Measurements from ENCODE around the gene PARD3. TPM values are rescaled to one million over a fixed set of nuclear protein-coding genes. Genes with fewer than 3 reads are reported as not detected.
A peak's percentile ranks its signal among the peaks of the same experiment; 100 is the strongest.

The PARD3 gene
- polyA plus RNA-seq, 2 of the 4 experiments (the other 2 are of a cell fraction) = 110 to 200 TPM

DNA sequence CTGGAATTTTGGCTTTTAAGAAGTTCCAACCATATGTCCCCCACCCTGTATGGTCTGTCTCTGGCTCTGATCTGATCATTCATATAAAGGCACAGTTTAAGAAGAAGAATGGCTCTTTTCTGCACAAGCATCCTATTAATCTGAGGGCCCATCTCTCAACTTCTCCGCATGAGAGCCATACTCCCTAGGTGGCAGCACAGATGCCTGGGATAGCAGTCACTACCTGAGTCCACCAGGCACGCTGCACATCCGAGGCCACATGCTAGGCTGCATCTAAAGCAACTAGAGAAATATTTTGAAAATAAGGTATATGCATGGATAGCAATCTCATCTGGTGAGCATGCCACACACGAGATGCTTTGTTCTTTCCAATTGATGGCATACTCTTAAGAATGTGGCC lies 565.5 kb downstream of the PARD3 start:
- Histone ChIP-seq H3K27ac (peak overlapping the region; percentile 2 to 42; a peak in 3 of 6 replicates), H3K4me3 (no peak overlapping the region), H3K4me1 (peaks cover 48% of the 10 kb centered on the region), H3K9me3 (no peaks in the 10 kb centered on the region), H3K4me2 (no peak overlapping the region)
- CTCF ChIA-PET = interaction anchor here (0.7 to 2.5 kb wide), 7 partner anchors 9 to 196 kb away, joined by 3 to 6 read pairs (median 3); no protein-coding TSS in a partner anchor
- POLR2A ChIA-PET = no interaction called here
- FAIRE-seq (no peak), DNase-seq (ENCODE audit: low read depth in 1 of 2, low spot score in 1 of 2) (peak; percentile 34 to 60), ATAC-seq (peak; percentile 80 to 84)
- TF ChIP-seq, protein P1, sequence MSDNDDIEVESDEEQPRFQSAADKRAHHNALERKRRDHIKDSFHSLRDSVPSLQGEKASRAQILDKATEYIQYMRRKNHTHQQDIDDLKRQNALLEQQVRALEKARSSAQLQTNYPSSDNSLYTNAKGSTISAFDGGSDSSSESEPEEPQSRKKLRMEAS (IDR thresholded peaks at IDR 0.05) = peak; percentile 67
- TF ChIP-seq, protein P2, sequence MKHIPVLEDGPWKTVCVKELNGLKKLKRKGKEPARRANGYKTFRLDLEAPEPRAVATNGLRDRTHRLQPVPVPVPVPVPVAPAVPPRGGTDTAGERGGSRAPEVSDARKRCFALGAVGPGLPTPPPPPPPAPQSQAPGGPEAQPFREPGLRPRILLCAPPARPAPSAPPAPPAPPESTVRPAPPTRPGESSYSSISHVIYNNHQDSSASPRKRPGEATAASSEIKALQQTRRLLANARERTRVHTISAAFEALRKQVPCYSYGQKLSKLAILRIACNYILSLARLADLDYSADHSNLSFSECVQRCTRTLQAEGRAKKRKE (CRISPR knock-in tag; IDR thresholded peaks at IDR 0.05; ENCODE audit: low read depth) = no peak
- TF ChIP-seq, protein P3, sequence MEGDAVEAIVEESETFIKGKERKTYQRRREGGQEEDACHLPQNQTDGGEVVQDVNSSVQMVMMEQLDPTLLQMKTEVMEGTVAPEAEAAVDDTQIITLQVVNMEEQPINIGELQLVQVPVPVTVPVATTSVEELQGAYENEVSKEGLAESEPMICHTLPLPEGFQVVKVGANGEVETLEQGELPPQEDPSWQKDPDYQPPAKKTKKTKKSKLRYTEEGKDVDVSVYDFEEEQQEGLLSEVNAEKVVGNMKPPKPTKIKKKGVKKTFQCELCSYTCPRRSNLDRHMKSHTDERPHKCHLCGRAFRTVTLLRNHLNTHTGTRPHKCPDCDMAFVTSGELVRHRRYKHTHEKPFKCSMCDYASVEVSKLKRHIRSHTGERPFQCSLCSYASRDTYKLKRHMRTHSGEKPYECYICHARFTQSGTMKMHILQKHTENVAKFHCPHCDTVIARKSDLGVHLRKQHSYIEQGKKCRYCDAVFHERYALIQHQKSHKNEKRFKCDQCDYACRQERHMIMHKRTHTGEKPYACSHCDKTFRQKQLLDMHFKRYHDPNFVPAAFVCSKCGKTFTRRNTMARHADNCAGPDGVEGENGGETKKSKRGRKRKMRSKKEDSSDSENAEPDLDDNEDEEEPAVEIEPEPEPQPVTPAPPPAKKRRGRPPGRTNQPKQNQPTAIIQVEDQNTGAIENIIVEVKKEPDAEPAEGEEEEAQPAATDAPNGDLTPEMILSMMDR (IDR thresholded peaks at IDR 0.05) = peak; percentile 50
- TF ChIP-seq SMC3 (IDR thresholded peaks at IDR 0.05) = peak; percentile 61
- TF ChIP-seq RAD21 (conservative IDR thresholded peaks at IDR 0.05 in 1 of 2, IDR thresholded peaks at IDR 0.05 in 1 of 2) = peak; percentile 57 to 63; a peak in 4 of 5 replicates
- 45% methylated on average over 4 of the region's 4 CpGs for WGBS (ENCODE audit: missing lambda C conversion rate)

DNA sequence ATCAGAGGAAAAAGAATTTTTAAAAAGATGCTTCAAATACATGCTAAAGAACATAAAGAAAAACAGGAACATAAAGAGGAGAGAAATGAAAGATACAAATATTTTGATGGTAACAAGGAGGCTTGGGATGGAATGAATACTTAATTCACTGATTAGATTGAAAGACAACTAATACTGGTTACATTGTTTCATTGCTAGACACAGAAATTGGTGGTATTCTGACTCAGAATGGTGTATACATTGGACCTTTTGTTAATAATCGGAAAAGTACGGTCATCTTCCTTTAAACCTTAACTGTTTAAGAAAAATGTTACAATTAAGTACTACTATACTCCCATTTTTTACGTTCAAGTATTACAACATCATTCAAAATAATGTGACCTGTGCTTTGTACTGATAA lies 567.5 kb downstream of the PARD3 start:
- DNase-seq (ENCODE audit: low read depth in 1 of 2, low spot score in 1 of 2) = no peak
- Histone ChIP-seq H3K9me3 (no peaks in the 10 kb centered on the region), H3K4me2 (no peak overlapping the region), H3K27ac (no peak overlapping the region; a peak in 1 of 6 replicates), H3K4me3 (no peak overlapping the region), H3K4me1 (peaks cover 27% of the 10 kb centered on the region)
- TF ChIP-seq GATA3 (IDR thresholded peaks at IDR 0.05; ENCODE audit: borderline replicate concordance) (no peak), SMC3 (IDR thresholded peaks at IDR 0.05) (no peak), ESRRA (IDR thresholded peaks at IDR 0.05; ENCODE audit: borderline replicate concordance, low read length) (no peak), TFCP2L1 (CRISPR knock-in tag; IDR thresholded peaks at IDR 0.05) (no peak), CBX8 (IDR thresholded peaks at IDR 0.05) (no peak), HOXB5 (CRISPR knock-in tag; IDR thresholded peaks at IDR 0.05) (no peak), KDM5A (IDR thresholded peaks at IDR 0.05) (no peak), NFE2L2 (conservative IDR thresholded peaks at IDR 0.05; ENCODE audit: low read length) (no peak), ZC3H11A (IDR thresholded peaks at IDR 0.05) (no peak), FOSL2 (IDR thresholded peaks at IDR 0.05) (no peak), FOSL2 (CRISPR knock-in tag; IDR thresholded peaks at IDR 0.05) (no peak), ZSCAN20 (CRISPR knock-in tag; IDR thresholded peaks at IDR 0.05) (no peak), JUNB (IDR thresholded peaks at IDR 0.05) (no peak)
- TF ChIP-seq, protein P2 (CRISPR knock-in tag; IDR thresholded peaks at IDR 0.05; ENCODE audit: low read depth) = no peak
- TF ChIP-seq, protein P4, sequence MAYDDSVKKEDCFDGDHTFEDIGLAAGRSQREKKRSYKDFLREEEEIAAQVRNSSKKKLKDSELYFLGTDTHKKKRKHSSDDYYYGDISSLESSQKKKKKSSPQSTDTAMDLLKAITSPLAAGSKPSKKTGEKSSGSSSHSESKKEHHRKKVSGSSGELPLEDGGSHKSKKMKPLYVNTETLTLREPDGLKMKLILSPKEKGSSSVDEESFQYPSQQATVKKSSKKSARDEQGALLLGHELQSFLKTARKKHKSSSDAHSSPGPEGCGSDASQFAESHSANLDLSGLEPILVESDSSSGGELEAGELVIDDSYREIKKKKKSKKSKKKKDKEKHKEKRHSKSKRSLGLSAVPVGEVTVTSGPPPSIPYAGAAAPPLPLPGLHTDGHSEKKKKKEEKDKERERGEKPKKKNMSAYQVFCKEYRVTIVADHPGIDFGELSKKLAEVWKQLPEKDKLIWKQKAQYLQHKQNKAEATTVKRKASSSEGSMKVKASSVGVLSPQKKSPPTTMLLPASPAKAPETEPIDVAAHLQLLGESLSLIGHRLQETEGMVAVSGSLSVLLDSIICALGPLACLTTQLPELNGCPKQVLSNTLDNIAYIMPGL (CRISPR knock-in tag; IDR thresholded peaks at IDR 0.05; ENCODE audit: borderline replicate concordance) = no peak
- TF ChIP-seq, protein P5, sequence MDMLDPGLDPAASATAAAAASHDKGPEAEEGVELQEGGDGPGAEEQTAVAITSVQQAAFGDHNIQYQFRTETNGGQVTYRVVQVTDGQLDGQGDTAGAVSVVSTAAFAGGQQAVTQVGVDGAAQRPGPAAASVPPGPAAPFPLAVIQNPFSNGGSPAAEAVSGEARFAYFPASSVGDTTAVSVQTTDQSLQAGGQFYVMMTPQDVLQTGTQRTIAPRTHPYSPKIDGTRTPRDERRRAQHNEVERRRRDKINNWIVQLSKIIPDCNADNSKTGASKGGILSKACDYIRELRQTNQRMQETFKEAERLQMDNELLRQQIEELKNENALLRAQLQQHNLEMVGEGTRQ (IDR thresholded peaks at IDR 0.05) = no peak
- TF ChIP-seq, protein P1 (IDR thresholded peaks at IDR 0.05) = no peak
- TF ChIP-seq, protein P3 (IDR thresholded peaks at IDR 0.05) = no peak
- FAIRE-seq = no peak
- CTCF ChIA-PET = no interaction called here
- POLR2A ChIA-PET = no interaction called here
- no peak for ATAC-seq
- 87% methylated on average over 3 of the region's 3 CpGs for WGBS (ENCODE audit: missing lambda C conversion rate)

Data from A549 (cell line).